ENCODE results near the gene HRCT1.

DNA sequence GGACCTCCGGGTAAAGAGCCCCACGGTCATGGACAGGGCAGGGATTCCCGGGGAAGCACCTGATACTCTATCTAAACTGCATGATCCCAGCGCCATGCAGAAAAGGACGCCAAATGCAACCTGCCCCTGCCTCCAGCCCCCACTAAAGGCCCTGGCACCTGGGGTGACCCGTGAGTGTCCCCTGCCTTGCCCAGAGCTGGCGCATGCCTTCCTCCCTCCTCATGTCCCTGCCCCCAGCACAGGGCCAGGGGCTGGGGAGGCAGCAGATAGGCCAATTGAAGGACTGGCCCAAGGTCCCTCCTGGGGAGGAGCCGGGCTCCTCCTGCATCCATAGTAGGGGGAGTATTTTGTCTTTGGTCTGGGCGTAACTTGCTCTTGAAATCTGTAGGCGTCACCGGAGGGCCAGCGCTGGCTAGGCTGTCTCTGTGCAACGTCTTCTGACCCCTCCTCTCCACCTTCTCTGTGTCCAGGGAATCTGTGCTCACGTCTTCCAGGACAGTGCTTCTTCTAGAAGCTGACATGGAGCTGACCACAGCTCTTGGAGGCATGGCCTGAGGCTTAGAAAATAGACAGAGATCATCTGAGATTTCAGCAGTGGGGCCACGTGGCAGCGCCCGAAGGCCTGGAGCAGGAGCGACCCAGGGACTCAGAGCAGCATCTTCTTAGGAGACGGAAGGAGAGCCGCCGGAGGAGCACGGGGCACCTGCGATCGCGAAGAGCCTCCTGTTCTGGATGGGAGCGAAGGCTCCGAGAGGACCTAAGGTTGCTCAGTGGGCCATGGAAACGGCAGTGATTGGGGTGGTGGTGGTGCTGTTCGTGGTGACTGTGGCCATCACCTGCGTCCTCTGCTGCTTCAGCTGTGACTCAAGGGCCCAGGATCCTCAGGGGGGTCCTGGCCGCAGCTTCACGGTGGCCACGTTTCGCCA lies 3.9 kb downstream of the HRCT1 start:
- TF ChIP-seq POLR2AphosphoS5 (IDR thresholded peaks at IDR 0.05; ENCODE audit: low read depth, low read length), result no peak
- TF ChIP-seq TAF1 (IDR thresholded peaks at IDR 0.05; ENCODE audit: borderline replicate concordance, insufficient read depth, low read length), result no peak
